ENCODE measurements around the gene SLC41A3. TPM values are rescaled to one million over a fixed set of nuclear protein-coding genes. Genes with fewer than 3 reads are reported as not detected.

The SLC41A3 gene
- polyA plus RNA-seq, 3 donors = 2.8 to 18.2 (median 13.6) TPM

GRCh38 chr3:126102011-126102410 is 18.1 kb upstream of the SLC41A3 start:
- DNase-seq = no peak
- Mint-ChIP-seq H3K36me3 (no peaks in the 10 kb centered on the region), H3K4me1 (no peaks in the 10 kb centered on the region), H3K9me3 (peaks cover 6 to 15% (median 8%) of the 10 kb centered on the region in 7 donors), H3K4me3 (no peak overlapping the region), H3K27me3 (ENCODE audit: low read depth in 3 of 3) (peaks cover 0 to 7% (median 4%) of the 10 kb centered on the region in 3 donors), H3K27ac (no peak overlapping the region)
- Histone ChIP-seq H3K4me2 (replicated peaks; ENCODE audit: extremely low read depth, low read length, poor library complexity, severe bottlenecking) (no peak overlapping the region), H3K36me3 (replicated peaks in 1 of 2; ENCODE audit: control insufficient read depth in 1 of 2, insufficient read depth in 2 of 2, low read length in 2 of 2) (no peaks in the 10 kb centered on the region), H4K20me1 (ENCODE audit: insufficient read depth, low read length) (no peaks in the 10 kb centered on the region), H3K9me3 (replicated peaks in 1 of 2; ENCODE audit: control insufficient read depth in 1 of 2, insufficient read depth in 1 of 2, low read length in 2 of 2) (peaks cover 5 to 20% of the 10 kb centered on the region in 2 donors), H3K79me2 (ENCODE audit: insufficient read depth, low read length) (no peaks in the 10 kb centered on the region), H3K27me3 (ENCODE audit: control insufficient read depth in 2 of 2, insufficient read depth in 2 of 2, low read length in 2 of 2) (no peaks in the 10 kb centered on the region), H3K4me3 (replicated peaks in 1 of 3; ENCODE audit: low read depth in 2 of 3, low read length in 3 of 3) (no peak overlapping the region), H3K27ac (ENCODE audit: low read depth in 1 of 2, low read length in 2 of 2) (no peak overlapping the region), H3K4me1 (ENCODE audit: control insufficient read depth in 1 of 2, insufficient read depth in 2 of 2, low read length in 2 of 2) (no peaks in the 10 kb centered on the region), H3K9ac (ENCODE audit: insufficient read depth, low read length, poor library complexity, severe bottlenecking) (no peak overlapping the region), H2AFZ (ENCODE audit: insufficient read depth, low read depth, low read length, poor library complexity, severe bottlenecking) (no peak overlapping the region)
- intact Hi-C loops (cut with micrococcal nuclease) = no loop called here
- WGBS (ENCODE audit: insufficient coverage) = 84% methylated on average over 6 of the region's 8 CpGs
- no peak for TF ChIP-seq CTCF (IDR thresholded peaks at IDR 0.05)

GRCh38 chr3:126101521-126101982 is 17.6 kb upstream of the SLC41A3 start:
- WGBS (ENCODE audit: insufficient coverage) = 93% methylated on average over 10 of the region's 10 CpGs
- H3K4me1 Mint-ChIP-seq = no peaks in the 10 kb centered on the region
- no peak overlapping the region for H3K4me3 Mint-ChIP-seq
- H3K9ac ChIP-seq (ENCODE audit: insufficient read depth, low read length, poor library complexity, severe bottlenecking) = no peak overlapping the region
- no peak overlapping the region for H3K27ac ChIP-seq (ENCODE audit: low read depth in 1 of 2, low read length in 2 of 2)
- no peak overlapping the region for H2AFZ ChIP-seq (ENCODE audit: insufficient read depth, low read depth, low read length, poor library complexity, severe bottlenecking)
- H3K27ac Mint-ChIP-seq = no peak overlapping the region
- no peaks in the 10 kb centered on the region for H4K20me1 ChIP-seq (ENCODE audit: insufficient read depth, low read length)
- no peaks in the 10 kb centered on the region for H3K36me3 ChIP-seq (replicated peaks in 1 of 2; ENCODE audit: control insufficient read depth in 1 of 2, insufficient read depth in 2 of 2, low read length in 2 of 2)
- H3K4me3 ChIP-seq (replicated peaks in 1 of 3; ENCODE audit: low read depth in 2 of 3, low read length in 3 of 3) = no peak overlapping the region
- no peaks in the 10 kb centered on the region for H3K4me1 ChIP-seq (ENCODE audit: control insufficient read depth in 1 of 2, insufficient read depth in 2 of 2, low read length in 2 of 2)
- no peak overlapping the region for H3K4me2 ChIP-seq (replicated peaks; ENCODE audit: extremely low read depth, low read length, poor library complexity, severe bottlenecking)
- H3K27me3 Mint-ChIP-seq (ENCODE audit: low read depth in 3 of 3) = peaks cover 0 to 7% (median 4%) of the 10 kb centered on the region in 3 donors
- H3K27me3 ChIP-seq (ENCODE audit: control insufficient read depth in 2 of 2, insufficient read depth in 2 of 2, low read length in 2 of 2) = no peaks in the 10 kb centered on the region
- intact Hi-C loops (cut with micrococcal nuclease) = no loop called here
- H3K9me3 Mint-ChIP-seq = peaks cover 9 to 20% (median 13%) of the 10 kb centered on the region in 7 donors
- H3K9me3 ChIP-seq (replicated peaks in 1 of 2; ENCODE audit: control insufficient read depth in 1 of 2, insufficient read depth in 1 of 2, low read length in 2 of 2) = peaks cover 9 to 24% of the 10 kb centered on the region in 2 donors
- no peak for DNase-seq
- H3K79me2 ChIP-seq (ENCODE audit: insufficient read depth, low read length) = no peaks in the 10 kb centered on the region
- H3K36me3 Mint-ChIP-seq = no peaks in the 10 kb centered on the region
- no peak for TF ChIP-seq CTCF (IDR thresholded peaks at IDR 0.05)
